NCI-H226 (cell line): ENCODE measurements around the gene LCN1.

Experiments used
- DNase-seq: peaks from one replicate; pipeline ENCODE4 v3.0.0-alpha.2; 2015

LCN1 gene

DNA sequence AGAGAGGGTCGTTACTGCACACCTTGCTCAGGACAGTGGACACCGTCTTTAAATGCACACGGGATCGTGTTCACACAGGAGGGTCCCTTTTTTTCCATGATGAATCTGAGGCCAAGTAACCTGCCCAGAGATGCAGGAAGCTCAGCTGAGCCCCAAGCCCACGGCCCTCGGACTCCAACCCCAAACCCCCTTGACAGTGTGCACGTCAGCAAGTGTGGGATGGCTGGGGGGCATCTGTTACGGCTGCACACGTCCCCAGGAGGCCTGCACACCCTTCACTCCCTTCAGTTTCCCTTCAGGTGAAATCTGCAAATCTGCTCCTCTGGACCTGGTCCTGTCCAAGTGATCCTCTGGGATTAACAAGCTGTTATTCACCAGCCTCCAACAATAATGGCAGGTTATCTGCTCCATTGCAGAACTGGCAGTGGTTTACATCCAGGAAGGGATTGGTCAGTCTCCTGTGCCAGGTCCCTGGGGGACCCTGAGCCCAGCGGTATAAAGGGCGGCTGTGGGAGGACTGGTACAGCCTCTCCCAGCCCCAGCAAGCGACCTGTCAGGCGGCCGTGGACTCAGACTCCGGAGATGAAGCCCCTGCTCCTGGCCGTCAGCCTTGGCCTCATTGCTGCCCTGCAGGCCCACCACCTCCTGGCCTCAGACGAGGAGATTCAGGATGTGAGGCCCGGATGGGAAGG lies at the start of gene LCN1:
Gene LCN1, plus strand, starts transcription at position 525 of the 692 bp plus-strand sequence. Its CDS starts 58 bp downstream, at position 583.
- no peak for DNase-seq

DNA sequence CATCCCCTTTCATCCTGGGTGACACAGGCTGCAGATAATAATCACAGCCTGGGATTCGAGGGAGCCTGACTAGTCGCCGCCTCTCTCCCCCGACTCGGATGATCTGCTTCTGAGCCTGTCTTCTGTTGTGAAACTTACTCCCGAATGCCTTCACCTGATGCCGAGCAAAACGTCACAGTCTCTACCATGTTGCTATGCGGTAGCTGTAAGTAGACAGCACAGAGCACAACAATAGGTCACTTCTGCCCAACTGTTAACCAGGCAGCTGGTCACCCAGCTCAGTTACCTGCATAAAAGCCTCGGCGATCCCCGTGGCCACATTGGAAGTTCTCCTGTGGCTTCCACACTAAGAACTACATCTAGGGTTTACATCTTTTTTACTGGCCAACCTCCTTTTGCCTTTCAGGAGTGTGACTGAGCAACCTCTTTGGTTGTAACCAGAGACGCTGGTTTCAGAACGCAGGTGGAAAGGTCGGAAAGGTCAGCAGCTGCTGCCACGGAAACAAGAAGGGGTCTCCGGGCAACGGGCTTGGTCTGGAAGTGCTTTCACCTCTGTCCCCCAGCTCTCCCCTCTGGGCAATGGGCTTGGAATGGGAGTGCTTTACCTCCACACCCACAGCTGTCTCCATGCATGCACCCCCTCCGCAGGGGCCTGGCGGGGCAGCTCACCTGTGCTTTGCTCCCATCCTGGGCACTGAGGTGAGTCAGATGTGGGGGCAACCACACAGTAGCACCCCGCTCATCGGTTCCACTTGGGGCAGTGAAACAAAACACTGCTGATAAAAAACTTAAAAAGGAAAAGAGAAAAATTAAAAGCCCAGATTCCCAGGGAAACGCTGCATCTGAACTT lies 49.2 kb upstream of the LCN1 start:
- DNase-seq: no peak

DNA sequence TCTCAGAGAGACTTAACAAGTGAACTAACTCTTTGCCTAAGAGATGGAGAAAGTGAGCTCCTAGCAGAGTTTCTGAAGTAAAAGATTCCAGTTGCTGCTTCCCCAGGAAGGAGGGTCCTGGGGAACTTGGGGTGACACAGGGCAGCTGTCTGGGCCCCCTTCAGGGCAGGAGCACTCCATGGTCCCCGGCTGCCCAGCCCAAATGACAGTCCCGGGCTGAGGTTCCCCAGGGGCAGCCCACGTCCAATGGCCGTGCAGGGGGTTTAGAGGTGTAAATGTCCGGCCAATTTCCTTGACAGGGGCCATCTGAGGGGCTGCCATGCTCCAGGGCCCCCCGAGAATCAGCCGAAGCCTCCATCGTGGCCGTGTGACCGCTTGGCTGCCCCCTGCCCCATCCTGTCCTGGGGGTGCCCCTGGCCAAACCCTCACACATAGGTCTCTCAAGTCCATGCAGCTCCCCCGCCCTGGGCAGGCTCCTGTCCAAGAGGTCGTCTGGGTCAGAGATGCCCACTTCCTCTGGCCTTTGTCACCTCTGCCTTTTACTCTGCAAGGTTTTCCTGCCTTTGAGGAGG lies 47.2 kb upstream of the LCN1 start:
- DNase-seq: no peak

DNA sequence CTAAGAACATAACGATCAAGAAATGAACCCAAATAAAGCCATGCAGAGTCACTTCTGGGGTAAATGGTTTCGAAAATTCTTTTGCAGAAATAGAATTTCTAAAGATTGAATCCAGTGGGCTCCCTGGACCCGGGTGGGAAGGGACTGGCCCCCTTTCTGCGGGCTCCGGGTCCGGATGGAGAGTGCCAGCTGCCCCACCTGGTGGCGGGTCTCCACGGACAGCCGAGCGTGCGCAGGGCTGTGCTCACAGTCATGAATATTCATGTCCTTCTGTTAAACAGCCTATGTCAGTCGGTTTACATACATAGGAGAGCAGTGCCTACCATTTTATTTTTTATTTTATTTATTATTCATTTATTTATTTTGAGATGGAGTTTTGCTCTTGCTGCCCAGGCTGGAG lies 46.3 kb upstream of the LCN1 start:
- DNase-seq: no peak

DNA sequence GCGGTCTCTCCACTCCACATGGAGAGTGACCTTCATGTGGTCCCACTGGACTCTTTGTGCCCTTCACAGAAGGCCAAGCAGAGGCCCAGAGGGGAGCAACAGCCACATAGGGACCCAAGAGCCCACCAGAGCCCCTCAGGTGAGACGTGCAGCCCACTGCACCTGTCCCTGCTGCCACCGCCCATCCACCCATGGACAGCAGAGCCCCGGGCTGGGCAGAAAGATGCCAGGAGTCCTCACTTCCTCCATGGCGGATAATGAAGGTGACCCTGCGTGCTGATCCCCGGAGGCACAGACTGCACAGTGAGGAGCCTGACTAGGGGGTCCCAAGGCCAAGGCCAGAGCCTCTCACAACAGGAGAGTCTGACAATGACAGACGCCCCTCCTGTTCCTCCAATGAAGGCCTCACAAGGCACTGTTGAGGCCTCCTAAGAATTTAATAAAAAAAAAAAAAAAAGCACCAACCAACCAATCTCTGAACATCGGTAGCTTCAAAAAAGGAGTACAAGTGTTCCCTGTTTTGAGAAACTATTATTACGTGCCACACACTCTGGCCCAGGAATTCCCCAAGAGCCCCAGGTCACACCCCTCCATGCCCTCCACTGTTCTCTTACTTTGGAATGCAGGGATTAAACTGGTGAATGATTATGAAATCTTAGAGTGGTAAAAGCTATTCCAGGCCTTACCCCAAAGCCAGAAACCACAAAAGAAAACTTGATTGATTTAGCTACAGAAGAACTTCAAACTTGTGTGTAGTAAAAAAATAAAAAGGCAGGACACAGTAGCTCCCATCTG lies 44.5 kb upstream of the LCN1 start:
- DNase-seq: peak; percentile 74

DNA sequence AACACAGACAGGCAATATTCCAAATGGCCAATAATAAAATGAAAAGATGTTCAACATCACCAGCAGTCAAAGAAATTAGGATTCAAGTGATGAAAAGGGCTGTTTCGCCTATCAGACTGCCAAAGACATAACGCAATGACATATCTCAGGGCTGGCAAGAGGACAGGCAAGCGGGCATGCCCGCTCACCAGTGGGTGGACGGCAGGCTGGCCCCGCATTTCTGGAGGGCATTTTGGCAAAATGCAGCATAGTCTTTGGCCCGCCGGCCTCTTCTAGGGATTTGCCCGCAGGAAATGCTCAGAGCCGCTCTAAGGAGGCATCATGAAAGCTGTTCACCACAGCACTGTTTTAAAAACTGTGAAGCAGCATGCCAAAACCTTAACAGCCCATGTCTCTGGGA lies 43.0 kb upstream of the LCN1 start:
- no peak for DNase-seq

DNA sequence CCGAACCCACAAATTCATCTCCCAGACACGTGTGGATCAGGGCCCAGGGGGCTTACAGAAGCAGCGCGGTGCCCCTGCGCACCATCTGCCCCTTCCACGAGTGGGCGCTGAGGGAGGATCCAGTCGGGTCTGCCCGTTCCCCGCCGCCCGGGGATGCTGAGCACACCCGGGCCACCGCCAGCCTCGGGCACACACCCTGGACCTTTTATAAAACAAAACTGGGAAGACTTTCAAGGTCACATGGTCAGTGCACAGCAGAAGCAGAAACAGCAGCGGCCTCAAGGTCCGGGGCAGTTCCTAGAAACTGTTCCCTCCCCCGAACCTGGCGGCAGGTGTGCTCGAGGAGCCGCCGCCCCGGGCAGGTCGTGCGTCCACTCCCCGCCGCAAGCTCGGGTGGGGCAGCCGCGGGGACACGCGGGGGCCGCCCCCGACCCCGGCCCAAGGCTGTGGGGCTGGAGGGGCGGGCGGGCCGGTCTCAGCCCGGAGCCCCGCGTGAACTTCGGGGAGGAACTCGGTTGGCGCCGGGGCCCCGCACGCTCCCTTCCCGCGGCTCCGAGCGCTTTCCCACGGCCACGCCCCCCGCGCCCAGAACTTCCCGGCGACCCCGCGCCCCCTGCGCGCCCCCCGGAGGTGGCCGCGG lies 42.3 kb upstream of the LCN1 start:
- peak; percentile 19 for DNase-seq

DNA sequence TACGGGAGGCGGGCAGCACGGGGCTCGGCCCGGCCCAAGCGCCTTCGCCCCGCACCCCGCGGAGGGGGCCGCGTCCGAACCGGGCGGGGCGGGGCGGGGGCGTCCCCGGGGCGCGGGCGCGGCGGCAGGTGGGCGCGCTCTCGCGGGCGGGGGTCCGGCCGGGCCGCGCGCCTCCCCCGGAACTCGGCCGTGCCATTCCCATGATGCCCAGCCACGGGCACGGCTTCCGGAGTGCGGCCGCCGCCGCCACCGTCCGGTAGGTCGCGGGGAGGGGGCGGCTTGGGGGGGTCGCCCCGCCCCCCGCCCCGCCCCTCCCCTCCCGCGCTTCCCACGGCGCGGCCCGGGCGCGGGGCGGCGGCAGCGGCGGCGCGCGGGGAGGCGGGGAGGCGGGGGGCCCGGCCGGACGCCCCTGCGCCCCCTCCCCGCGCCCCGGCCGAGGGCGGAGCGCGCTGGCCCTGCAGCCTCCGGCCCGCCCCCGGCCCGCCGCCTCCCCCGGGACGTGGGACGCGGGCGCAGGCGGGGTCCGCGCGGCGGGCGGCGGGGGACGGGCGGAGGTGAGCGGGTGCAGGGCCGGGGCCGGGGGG lies 41.7 kb upstream of the LCN1 start, which contains the start of gene PPP1R26:
Gene PPP1R26, plus strand, starts transcription at position 314 of the 584 bp plus-strand sequence. CDS start 4,729 bp downstream, outside the sequence.
- DNase-seq: peak; percentile 26

DNA sequence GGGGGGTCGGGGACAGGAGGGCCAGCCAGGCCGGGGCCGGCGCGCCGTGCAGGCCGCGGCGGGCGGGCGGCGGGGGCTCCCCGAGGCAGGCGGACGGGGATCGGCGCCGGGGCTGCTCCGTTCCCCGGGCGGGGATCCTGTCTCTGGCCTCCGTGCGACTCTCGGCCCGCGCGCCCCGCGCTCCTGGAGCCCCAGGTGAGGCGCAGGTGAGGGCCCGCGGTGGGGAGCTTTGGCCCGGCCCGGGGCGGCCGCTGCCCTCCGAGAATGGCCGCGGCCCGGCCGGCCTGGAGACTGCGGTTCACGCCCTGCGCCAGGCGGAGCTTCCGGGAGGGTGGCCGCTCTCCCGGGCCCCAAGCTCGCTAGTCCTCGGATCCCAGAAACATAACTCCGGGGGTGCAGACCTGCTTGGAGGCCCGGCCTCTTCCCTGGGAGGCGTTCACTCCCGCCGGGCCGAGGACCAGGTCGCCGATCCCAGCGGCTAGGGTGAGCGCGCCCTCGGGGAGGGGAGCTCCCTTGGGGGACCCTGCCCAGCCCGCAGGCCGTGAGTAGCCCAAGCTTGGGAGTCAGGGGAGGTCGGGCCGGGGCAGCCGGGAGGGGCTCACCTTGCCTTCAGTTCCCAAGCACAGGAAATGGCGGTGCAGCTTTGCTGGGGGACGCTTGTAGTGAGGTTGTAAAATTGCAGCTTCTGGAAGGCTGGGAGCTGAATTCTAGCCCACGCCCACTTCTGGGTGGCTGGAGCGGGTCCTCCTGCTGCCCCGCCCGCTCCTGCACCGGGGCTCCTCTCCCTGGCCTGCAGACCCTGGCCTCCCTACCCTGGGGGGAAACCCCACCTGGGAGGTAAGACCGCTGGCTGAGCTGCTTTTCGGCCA lies 40.9 kb upstream of the LCN1 start:
- peak; percentile 29 for DNase-seq

DNA sequence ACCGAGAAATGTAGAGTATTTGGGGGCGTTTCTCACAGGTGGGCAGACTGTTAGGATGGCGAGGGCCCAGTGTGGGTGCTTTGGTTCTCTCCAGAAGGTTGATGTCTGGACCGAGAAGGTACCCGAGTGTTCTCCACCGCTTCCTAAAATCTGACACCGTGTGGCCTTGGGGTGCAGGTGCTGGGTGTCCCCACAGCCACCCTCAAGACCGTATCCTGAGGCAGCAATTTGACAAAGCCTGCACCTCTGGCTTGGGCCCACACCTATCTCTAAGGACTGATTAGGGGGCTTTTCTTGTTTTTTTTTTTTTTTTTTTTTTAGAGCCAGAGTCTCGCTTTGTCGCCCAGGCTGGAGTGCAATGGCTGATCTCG lies 40.3 kb upstream of the LCN1 start:
- DNase-seq: no peak

DNA sequence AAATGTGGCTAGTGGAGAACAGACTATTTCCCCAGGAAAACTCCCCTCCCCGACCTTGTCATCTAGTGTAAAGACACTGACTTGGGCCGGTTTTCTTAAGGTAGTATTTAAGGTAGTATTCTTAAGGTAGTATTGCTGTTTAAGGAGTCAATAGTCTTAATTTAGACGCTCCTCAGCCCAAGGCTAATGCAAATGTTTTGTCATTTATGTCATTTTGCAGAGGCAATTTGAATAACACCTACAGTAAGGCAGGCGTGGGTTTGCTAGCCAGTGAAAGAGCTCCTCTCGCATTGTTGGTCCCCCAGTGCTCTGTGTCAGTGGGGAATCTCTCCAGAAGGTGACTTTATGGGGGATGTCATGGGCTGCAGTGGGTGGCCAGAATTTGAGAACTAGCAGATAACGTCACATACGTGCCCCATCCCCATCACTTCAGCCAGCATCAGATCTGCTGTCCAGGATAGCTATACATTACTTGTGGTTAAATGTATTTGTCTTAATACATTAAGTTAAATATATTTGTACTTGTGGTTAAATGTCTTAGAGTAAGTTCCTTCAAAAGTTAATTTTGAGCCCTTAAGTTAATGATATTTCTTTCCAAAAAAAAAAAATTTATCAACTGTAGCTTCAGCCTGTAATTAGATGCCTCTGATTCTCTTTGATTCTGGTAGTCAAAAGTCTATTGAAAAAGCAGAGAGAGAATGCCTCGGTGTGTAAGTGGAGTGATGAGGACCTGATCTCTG lies 39.1 kb upstream of the LCN1 start:
- no peak for DNase-seq

DNA sequence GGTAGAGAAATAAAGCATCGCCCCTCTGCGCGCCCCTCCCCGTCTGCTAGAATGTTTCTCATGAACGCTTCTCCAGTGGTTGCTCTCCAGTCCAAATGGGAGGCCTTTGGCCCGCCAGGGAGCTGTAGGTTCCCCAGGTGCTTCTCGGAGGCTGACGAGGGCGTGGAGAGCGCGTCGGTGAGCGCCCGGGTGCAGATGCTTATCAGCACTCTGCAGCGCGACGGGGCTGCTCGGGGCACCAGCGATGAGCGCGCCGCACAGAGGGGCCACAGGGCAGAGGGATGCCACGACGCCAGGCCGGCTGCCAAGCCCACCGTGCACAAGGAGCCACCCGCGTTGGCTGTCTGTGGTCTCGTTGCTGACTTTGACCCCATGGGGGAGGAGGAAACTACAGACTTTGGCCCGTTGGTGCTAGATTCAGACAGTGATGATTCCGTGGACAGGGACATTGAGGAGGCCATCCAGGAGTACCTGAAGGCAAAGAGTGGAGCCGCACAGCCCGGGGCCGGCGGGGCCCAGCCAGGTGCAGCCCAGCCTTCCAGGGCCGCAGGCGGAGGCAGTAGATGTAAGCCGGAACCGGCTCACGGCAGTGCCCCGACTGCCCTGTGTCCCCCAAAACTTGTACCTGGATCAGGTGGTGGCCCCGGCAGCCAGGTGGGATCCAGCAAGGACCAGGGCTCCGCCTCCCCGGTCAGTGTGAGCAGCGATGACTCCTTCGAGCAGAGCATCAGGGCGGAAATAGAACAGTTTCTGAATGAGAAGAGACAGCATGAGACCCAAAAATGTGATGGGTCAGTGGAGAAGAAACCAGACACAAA lies 36.6 kb upstream of the LCN1 start:
- no peak for DNase-seq

DNA sequence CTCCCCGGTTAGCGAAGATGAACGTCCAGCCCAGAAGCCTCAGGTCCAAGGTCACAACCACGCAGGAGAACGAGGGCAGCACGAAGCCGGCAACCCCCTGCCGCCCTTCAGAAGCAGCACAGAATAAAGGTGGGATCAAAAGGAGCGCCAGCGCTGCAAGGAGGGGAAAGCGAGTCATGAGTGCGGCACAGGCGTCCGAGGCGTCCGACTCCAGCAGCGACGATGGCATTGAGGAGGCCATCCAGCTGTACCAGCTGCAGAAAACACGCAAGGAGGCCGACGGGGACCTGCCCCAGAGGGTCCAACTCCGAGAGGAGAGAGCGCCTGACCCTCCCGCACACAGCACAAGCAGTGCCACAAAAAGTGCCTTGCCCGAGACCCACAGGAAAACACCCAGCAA lies 35.9 kb upstream of the LCN1 start:
- DNase-seq: no peak

DNA sequence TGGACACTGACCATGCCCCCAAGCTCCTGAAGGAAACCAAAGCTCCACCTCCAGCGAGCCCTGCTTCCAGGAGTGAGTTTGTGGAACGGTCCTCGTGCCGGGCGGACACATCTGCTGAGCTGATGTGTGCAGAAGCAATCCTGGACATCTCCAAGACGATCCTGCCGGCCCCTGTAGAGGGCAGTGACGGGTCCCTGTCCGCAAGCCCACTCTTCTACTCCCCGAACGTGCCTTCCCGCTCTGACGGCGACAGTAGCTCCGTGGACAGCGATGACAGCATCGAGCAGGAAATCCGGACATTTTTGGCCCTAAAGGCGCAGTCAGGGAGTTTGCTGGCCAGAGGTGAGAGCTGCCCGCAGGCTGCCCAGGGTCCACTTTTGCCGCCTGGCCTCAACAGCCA lies 35.4 kb upstream of the LCN1 start:
- no peak for DNase-seq

DNA sequence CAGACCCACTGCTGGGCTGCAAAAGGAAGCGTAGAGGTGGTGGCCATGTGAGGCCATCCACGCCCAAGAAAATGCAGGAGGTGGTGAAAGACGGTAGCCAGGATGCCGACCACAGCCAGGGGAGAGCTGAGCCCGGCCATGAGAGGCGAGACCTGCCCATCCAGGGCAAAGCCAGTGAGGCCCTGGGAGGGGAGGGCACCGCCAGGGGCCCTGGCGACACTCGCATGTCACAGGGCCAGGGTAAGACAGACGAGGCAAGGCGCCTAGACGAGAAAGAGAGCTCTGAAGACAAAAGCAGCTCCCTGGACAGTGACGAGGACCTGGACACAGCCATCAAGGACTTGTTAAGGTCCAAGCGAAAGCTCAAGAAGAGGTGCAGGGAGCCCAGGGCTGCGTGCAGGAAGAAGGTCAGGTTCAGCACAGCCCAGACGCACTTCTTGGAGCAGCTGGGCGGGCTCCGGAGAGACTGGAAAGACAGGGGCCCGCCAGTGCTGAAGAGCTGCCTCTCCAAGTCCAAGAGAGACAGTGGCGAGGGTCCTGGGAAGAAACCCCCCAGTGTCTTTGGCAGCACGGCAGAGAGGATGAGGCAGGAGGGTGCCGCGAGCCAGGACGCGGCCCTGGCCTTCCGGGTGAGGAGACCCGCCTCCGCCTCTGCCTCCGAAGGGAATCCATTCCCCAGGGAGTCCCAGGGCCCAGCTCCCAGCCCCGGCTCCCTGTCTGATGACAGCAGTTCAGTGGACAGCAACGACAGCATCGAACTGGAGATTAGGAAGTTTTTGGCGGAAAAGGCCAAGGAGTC lies 34.8 kb upstream of the LCN1 start:
- DNase-seq: no peak

DNA sequence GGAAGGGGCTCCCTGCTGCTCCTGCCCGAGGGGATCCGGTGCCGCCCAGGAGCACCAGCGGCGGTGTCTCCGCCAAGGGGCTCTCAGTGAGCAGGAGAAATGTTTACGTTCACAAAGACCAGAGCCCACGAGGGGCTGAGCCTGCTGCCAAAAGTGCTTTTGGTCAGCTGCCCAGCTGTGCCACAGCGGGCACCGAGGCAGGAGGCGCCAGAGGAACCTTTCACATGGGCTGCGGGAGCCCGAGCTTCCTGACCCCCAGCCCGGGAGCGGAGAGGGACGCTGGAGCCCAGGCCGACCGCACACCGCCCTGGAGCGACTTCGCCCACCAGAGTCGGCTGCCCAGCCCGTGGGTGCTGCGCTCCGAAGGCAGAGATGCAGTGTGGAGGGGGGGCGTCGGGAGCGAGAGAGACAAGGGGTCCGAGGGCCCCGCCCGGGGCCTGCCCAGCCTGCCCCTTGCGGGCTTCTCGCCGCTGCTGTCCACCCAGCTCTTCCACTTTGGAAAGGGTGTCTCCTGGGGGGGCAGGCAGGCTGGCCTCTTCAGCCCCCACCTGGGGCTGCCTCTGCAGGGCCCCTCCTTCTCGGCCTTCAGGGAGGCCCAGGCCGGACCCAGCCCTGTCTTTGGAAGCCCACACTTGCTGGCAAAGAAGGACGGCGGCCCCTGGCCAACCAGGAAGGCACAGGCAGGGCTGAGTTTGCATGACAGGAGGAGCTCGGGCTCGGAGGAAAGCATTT lies 33.8 kb upstream of the LCN1 start:
- DNase-seq: no peak

DNA sequence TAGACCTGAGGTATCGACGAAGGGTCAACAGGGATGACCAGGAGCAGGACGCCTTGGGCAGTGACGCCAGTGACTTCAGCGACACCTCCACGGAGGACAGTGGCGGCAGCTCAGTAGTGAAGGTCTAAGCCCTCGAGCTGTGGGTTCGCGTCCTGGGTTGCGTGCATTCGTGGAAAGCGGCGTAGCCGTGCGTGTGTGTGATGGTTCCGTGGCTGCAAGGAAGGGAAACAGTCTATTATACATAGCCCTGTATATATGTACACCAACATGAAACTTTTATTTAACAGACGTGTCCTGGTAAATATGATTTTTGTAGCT lies 33.3 kb upstream of the LCN1 start:
- no peak for DNase-seq

DNA sequence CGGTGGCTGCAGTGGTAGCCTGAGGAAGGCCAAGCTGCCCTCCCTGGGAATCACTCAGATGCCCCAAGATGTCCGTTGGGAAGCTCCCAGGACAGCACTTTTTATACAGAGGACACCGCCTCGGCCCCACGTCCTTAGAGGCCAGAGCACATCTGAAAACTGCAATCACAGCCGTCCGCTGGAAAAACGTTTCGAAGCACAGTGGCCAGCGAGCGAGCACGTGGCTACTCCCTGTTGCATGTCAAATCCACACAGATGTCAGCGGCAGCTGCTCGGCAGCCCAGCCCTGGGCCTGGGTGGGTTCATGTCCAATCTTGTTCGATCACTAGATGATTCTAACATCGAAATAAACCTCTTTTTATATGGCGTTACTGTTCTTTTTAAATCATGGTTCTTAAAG lies 32.7 kb upstream of the LCN1 start:
- DNase-seq: no peak
